NCI-H82 treated with DMSO at 0.1 percent for 48 hours (cell line): ENCODE data around the gene PLGRKT.
"Not testable (repeated sequence)": the region's sequence is repeated elsewhere in the genome, so short reads cannot be mapped to it uniquely, and the experiment has no call there.

Experiments used
- DNase-seq: peaks from one replicate; lab custom pipeline; 2025; ENCODE audit not compliant: unreplicated experiment; lab: John Stamatoyannopoulos, UW

The PLGRKT gene, protein sequence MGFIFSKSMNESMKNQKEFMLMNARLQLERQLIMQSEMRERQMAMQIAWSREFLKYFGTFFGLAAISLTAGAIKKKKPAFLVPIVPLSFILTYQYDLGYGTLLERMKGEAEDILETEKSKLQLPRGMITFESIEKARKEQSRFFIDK

DNA sequence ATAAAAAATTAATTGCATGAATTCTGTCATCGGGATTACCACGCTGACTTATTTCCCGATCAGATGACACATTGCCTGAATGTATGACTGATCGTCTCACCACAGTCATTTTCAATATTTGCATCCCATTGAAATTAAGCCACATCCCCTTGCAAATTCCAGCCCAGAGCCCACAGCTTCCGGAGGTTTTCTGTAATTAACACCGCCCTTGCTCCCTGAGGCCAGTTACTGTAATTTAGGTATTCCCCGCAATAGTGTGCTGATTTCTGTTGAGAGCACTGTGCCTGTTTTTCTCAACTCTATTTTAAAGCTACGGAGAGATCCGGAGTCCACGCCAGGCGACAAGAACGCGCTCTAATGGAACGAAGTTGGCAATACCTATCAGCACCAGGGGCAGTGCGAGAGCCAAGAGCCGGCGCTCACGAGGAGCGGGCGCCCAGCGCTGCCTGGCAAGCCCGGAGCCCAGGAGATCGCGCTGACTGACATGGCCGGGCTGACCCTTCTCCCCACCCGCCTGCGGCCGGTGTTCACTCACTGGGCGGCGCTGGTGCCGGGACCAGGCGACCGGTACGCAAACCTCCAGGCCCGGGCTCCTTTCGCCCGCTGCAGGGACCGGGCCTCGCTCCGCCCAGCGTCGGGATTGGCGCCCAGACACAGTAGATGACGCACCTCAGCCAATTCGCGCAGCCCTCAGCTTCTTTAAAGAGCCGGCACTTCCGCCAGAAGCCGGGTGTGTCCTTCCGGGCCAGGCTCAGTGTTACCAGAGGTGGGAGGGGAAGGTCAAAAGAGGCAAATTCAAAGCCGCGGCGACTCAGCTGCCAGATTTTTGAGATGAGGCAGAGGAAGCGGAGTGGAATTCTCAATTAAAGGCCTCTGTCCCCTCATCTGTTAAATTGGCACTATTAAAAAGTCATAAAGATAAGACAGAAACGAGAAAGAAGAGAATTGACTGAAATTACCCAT, at the start of gene PLGRKT:
Gene PLGRKT, minus strand, starts transcription at position 672 of the 963 bp plus-strand sequence. CDS start 5,948 bp downstream, outside the sequence.
- peak; percentile 82 for DNase-seq

- DNase-seq: no peak
Measured at GRCh38 chr9:5486988-5487387, 49.3 kb upstream of the PLGRKT start.

DNA sequence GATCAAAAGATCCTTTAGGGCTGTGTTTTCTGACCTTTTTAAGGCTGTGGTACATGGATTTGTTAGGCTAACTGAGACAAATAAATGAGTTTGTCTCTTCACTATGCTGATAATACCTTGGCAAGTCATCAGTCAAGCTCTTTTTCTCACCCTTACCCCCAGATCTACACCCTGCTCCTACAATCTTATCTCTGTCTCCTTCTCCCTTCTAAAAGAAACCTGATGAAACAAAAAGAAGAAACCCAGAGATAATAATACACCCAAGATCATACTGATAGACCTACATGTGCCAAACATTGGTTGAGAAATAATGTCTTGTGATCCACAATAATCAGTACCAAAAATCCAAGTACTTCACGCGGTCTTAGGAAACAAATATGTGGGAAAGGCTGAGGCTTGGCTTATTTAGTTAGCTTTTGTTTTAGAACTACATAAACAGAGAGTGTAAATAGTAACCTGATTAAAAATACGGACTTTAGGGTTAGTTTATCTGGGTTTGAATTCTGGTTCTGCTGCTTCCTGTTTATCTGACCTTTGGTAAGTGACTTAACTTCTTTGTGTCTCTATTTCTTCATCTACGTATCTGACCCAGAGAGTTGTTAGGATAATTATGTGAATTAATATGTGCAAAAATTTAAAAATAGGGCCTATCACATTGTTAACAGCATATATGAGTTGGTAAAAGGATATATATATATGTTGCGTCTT, 47.8 kb upstream of the PLGRKT start:
- no peak for DNase-seq

- DNase-seq: no peak
Measured at GRCh38 chr9:5483306-5483705, 45.6 kb upstream of the PLGRKT start.

GRCh38 chr9:5482194-5482593, 44.5 kb upstream of the PLGRKT start:
- DNase-seq: no peak

DNA sequence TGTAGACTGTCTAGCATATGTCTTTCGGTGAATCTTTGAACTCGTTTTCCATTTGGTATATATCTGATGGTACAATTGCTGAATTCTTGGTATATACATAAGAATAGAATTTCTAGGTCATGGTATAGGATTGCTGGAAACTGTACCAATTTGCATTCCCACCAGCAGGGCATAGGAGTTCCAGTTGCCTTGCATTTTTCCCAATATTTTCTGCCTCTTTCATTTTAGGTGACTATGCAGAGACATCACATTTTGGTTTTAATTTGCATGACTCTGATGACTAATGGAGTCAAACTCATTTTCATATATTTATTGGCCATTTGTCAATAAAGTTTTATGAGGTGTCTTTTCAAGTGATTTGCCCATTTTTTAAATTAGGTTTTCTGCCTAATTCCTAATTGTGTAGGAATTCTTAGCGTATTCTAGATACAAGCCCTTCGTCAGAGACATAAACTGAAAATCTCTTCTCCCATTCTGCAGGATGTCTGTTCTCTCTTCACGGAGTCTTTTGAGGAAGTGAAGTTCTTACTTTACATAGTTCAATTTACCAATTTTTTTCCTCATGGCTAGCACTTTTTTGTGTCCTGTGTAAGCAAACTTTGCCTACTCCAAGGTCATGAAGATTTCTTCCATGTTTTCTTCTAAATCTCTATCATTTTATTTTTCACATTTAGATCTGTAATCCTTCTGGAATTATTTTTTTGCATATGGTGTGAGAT, 43.8 kb upstream of the PLGRKT start:
- DNase-seq: no peak

GRCh38 chr9:5480919-5481318, 43.2 kb upstream of the PLGRKT start:
- DNase-seq: no peak

GRCh38 chr9:5479994-5480694, 42.4 kb upstream of the PLGRKT start:
- DNase-seq: no peak

DNA sequence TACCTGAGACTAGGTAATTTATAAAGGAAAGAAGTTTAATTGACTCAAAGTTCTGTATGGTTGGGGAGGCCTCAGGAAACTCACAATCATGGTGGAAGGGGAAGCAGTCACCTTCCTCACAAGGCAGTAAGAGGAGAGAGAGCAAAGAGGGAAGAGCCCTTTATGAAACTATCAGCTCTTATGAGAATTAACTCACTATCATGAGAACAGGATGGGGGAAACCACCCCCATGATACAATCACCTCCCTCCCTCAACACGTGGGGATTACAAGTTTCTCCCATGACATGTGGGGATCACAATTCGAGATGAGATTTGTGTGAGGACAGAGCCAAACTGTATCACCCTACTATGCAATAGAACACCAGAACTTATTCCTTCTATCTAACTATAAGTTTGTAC, 40.5 kb upstream of the PLGRKT start:
- no peak for DNase-seq

DNA sequence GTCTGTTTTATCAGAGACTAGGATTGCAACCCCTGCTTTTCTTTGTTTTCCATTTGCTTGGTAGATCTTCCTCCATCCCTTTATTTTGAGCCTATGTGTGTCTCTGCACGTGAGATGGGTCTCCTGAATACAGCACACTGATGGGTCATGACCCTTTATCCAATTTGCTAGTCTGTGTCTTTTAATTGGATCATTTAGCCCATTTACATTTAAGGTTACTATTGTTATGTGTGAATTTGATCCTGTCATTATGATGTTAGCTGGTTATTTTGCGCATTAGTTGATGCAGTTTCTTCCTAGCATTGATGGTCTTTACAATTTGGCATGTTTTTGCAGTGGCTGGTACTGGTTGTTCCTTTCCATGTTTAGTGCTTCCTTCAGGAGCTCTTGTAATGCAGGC, 37.9 kb upstream of the PLGRKT start:
- not testable (repeated sequence) for DNase-seq

- no peak for DNase-seq
Measured at GRCh38 chr9:5470816-5471215, 33.1 kb upstream of the PLGRKT start.

DNA sequence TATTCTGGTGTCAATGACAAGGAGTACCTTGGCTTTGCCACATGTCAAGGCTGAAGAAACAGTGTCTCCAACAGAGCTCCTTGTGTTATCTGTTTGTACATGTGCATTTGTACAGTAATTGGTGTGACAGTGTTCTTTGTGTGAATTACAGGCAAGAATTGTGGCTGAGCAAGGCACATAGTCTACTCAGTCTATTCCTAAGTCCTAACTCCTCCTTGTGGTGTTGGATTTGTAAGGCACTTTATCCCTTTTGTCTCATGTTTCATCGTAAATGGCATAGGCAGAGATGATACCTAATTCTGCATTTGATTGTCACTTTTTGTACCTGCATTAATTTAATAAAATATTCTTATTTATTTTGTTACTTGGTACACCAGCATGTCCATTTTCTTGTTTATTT, 32.4 kb upstream of the PLGRKT start:
- no peak for DNase-seq

DNA sequence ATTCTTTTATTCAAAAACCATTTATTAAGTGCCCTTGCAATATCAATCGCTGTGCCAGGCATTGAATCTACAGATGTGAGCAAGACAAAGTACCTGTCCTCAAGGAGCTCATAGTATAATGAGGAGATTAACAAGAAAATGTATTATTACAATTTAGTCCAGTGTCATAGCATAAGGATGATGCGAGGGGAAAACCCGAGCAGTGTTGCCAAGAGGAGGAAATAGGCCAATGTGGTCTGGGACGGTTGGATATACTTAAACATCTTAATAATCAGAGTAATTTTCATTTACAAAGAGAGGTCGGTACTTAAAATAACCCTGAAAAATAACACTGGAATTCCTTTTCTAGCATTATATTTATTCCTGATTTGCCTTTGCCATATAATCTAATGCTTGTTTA, 31.1 kb upstream of the PLGRKT start:
- DNase-seq: no peak

DNA sequence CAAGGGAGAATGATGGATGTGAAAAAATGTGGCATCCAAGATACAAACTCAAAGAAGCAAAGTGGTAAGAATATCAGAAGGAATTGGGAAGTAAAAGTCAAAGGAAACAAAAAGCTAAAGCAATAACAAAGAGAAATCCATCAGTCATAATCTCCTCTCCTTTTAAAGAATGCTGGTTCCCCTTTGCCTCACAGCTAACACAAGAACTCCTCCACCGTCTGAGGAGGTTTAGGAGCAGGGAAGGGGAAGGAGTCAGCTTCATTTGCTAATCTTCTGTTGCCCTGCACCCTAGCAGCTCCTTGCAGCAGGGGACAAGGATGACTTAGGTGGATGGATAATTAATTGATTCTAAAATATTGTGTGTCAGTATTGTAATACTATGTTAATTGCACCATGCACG, 29.0 kb upstream of the PLGRKT start:
- DNase-seq: no peak

GRCh38 chr9:5466005-5466404, 28.3 kb upstream of the PLGRKT start:
- DNase-seq: no peak

DNA sequence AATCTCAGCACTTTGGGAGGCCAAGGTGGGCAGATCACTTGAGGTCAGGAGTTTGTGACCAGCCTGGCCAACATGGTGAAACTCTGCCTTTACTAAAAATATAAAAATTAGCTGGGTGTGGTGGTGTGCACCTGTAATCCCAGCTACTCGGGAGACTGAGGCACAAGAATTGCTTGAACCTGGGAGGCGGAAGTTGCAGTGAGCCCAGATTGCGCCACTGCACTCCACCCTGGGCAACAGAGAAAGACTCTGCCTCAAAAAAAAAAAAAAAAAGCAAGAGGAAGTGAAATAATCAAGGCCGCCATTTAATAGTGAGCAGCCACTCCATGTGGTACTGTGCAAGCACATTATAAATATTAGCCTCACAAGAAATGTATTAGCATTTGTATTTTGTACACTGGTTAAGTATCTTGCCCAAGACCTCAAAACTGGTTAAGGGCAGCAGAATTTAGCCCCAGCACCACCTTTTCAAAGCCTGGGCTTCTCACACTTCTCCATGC, 27.2 kb upstream of the PLGRKT start:
- not testable (repeated sequence) for DNase-seq

DNA sequence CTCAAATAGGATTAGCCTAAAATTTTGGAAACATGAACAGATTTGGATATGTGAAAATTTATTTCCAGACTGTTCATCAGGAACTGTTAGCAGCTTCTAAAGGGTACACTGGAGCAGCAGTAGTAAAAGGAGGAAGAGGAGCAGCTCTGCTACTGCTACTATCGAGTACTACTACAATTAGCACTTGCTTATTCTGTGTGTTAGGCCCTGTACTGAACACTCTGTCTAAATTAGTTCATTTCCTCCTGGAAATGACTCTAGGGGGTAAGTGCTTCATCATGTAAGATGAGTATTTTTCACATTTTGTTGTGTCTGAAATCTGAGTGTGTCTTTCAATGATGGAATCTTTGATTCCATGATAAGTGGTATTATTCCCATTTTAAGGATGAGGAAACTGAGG, 22.4 kb upstream of the PLGRKT start:
- DNase-seq: no peak

- DNase-seq: no peak
Measured at GRCh38 chr9:5459289-5459829, 21.6 kb upstream of the PLGRKT start.

DNA sequence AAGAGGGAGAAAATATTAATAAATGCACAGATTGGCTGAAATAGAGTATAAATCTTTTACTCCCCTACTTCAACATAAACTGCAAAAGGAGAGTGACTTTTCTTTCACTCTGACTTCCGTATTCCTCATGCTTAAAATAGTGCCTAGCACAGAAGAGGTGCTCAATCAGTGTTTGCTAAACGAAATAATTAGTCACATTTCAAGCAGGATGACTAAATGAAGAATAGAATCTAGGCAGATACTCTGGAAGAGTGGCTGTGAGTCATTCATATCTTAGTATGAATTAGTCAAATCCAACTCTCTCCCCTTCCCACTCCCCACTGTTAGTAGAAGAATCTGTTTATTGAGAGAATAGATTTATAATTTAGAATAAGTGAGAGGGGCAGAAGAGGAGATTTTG, 17.5 kb upstream of the PLGRKT start:
- no peak for DNase-seq

GRCh38 chr9:5453673-5454072, 15.9 kb upstream of the PLGRKT start:
- DNase-seq: no peak
